CD4-positive, alpha-beta T cell treated with Interleukin-15 for 1 hour (primary cell): ENCODE results near the gene PPP1R7.

Source experiments
- DNase-seq: peaks from one replicate; pipeline ENCODE4 v3.0.0-alpha.2; 2020

Gene PPP1R7

GRCh38 chr2:241198381-241199279 is 48.4 kb downstream of the PPP1R7 start:
- no peak for DNase-seq

- no peak for DNase-seq
Measured at GRCh38 chr2:241199286-241199685, 49.0 kb downstream of the PPP1R7 start.

- DNase-seq, result no peak
Measured at GRCh38 chr2:241199897-241200821, 49.9 kb downstream of the PPP1R7 start.

GRCh38 chr2:241200822-241201395 is 50.6 kb downstream of the PPP1R7 start:
- no peak for DNase-seq

- DNase-seq, result no peak
Measured at GRCh38 chr2:241201445-241202267, 51.4 kb downstream of the PPP1R7 start.

GRCh38 chr2:241202268-241202585 is 52.0 kb downstream of the PPP1R7 start:
- no peak for DNase-seq

- DNase-seq, result no peak
Measured at GRCh38 chr2:241202681-241203080, 52.4 kb downstream of the PPP1R7 start.

- DNase-seq, result no peak
Measured at GRCh38 chr2:241203218-241204009, 53.1 kb downstream of the PPP1R7 start.

- DNase-seq, result no peak
Measured at GRCh38 chr2:241204010-241204384, 53.7 kb downstream of the PPP1R7 start.

GRCh38 chr2:241204490-241204889 is 54.2 kb downstream of the PPP1R7 start:
- DNase-seq, result no peak

GRCh38 chr2:241205086-241205485 is 54.8 kb downstream of the PPP1R7 start:
- no peak for DNase-seq

- no peak for DNase-seq
Measured at GRCh38 chr2:241207151-241207550, 56.9 kb downstream of the PPP1R7 start.

- DNase-seq, result no peak
Measured at GRCh38 chr2:241207641-241208040, 57.4 kb downstream of the PPP1R7 start.

- DNase-seq, result no peak
Measured at GRCh38 chr2:241208058-241208457, 57.8 kb downstream of the PPP1R7 start.

- no peak for DNase-seq
Measured at GRCh38 chr2:241209271-241209670, 59.0 kb downstream of the PPP1R7 start.

GRCh38 chr2:241211276-241211675 is 61.0 kb downstream of the PPP1R7 start:
- DNase-seq, result no peak

GRCh38 chr2:241213041-241213440 is 62.8 kb downstream of the PPP1R7 start:
- no peak for DNase-seq

GRCh38 chr2:241213567-241213966 is 63.3 kb downstream of the PPP1R7 start:
- no peak for DNase-seq

GRCh38 chr2:241214209-241214608 is 63.9 kb downstream of the PPP1R7 start:
- no peak for DNase-seq

GRCh38 chr2:241214766-241215165 is 64.5 kb downstream of the PPP1R7 start:
- DNase-seq, result no peak

- DNase-seq, result no peak
Measured at GRCh38 chr2:241215421-241215820, 65.2 kb downstream of the PPP1R7 start.
